Hepatocyte (in vitro differentiated cells): ENCODE measurements around the gene ANKRD52. TPM values are rescaled to one million over a fixed set of nuclear protein-coding genes. Genes with fewer than 3 reads are reported as not detected.

Experiments
- DNase-seq: peaks from one replicate; pipeline ENCODE4 v3.0.0-alpha.2; 2016; ENCODE audit warnings: low spot score
- H2AFZ ChIP-seq: fragments of 200-600 bp; sonication (generic); 2 replicates; pipeline ENCODE4 v1.6.0; 2016; ENCODE audit warnings: antibody characterized with exemption, mild to moderate bottlenecking
- H3K27ac ChIP-seq: fragments of 200-600 bp; sonication (generic); 2 replicates; pipeline ENCODE4 v1.5.1; 2016; ENCODE audit warnings: mild to moderate bottlenecking
- H3K27me3 ChIP-seq: fragments of 200-600 bp; sonication (generic); 2 replicates; pipeline ENCODE4 v1.6.1; 2016
- H3K36me3 ChIP-seq: fragments of 200-600 bp; sonication (generic); replicated peaks from 2 replicates; pipeline ENCODE4 v1.5.1; 2016; ENCODE audit warnings: low read depth; ENCODE audit not compliant: insufficient read depth
- H3K4me1 ChIP-seq: fragments of 200-600 bp; sonication (generic); 2 replicates; pipeline ENCODE4 v1.5.1; 2016; ENCODE audit warnings: mild to moderate bottlenecking, moderate library complexity; ENCODE audit not compliant: insufficient read depth
- H3K4me2 ChIP-seq: fragments of 200-600 bp; sonication (generic); 2 replicates; pipeline ENCODE4 v1.6.0; 2016
- H3K4me3 ChIP-seq: fragments of 200-600 bp; sonication (generic); 2 replicates; pipeline ENCODE4 v1.5.1; 2016; ENCODE audit warnings: mild to moderate bottlenecking
- H3K79me2 ChIP-seq: fragments of 200-600 bp; sonication (generic); 2 replicates; pipeline ENCODE4 v1.6.0; 2017; ENCODE audit warnings: mild to moderate bottlenecking
- H3K9me2 ChIP-seq: fragments of 200-600 bp; sonication (generic); replicated peaks from 2 replicates; pipeline ENCODE4 v1.6.0; 2017; ENCODE audit warnings: mild to moderate bottlenecking; ENCODE audit not compliant: insufficient read depth
- H3K9me3 ChIP-seq: fragments of 200-600 bp; sonication (generic); 2 replicates; pipeline ENCODE4 v1.5.1; 2016; ENCODE audit warnings: low read depth, mild to moderate bottlenecking
- H4K20me1 ChIP-seq: fragments of 200-600 bp; sonication (generic); 2 replicates; pipeline ENCODE4 v1.6.0; 2016; ENCODE audit warnings: mild to moderate bottlenecking; ENCODE audit not compliant: insufficient read depth, poor library complexity, severe bottlenecking
- EZH2 ChIP-seq: fragments of 200-600 bp; sonication (generic); IDR thresholded peaks from 2 replicates; pipeline ENCODE4 v1.6.1; 2016; ENCODE audit warnings: antibody characterized with exemption, mild to moderate bottlenecking, borderline replicate concordance
- EZH2phosphoT487 ChIP-seq: fragments of 200-600 bp; sonication (generic); IDR thresholded peaks from one replicate; pipeline ENCODE4 v1.6.1; 2018; ENCODE audit warnings: antibody characterized with exemption, mild to moderate bottlenecking, low read depth, moderate library complexity; ENCODE audit not compliant: unreplicated experiment, severe bottlenecking
- WGBS: methylation state at CpG from one replicate; pipeline ENCODE4 v1.1.6; 2016; ENCODE audit warnings: low lambda C conversion rate; ENCODE audit errors: missing lambda C conversion rate; 5-methylcytosine and 5-hydroxymethylcytosine counted together
- polyA plus RNA-seq: library from polyadenylated mRNA; unstranded; fragments of >200 nt; fragmentation: Nextera tagmentation; extraction: Ambion mirVana; gene quantifications from 2 replicates; pipeline ENCODE4 v1.2.1, GENCODE V29; 2016
- total RNA-seq: library from RNA; depleted of rRNA; stranded (reverse); fragments of >200 nt; gene quantifications from 2 replicates; pipeline ENCODE4 v1.2.3, GENCODE V29; 2014
- TF ChIP-seq, protein P1 (sequence below): fragments of 200-600 bp; sonication (generic); IDR thresholded peaks from 2 replicates; pipeline ENCODE4 v1.5.1; 2016; ENCODE audit warnings: antibody characterized with exemption, mild to moderate bottlenecking; ENCODE audit not compliant: poor library complexity

The ANKRD52 gene
- total RNA-seq (21.9 and 23.3 TPM in 2 replicates), polyA plus RNA-seq (37.2 and 46.8 TPM in 2 replicates)

- peak; percentile 94 for DNase-seq
- H3K4me3 ChIP-seq, result peak within 1 kb of the TSS; percentile 100
- no peaks in the 10 kb centered on the region for H3K9me2 ChIP-seq
- H3K36me3 ChIP-seq, result no peaks in the 10 kb centered on the region
- WGBS, result under 1% methylated on average over 50 of the region's 78 CpGs
- peaks cover 31% of the 10 kb centered on the region for H3K79me2 ChIP-seq
- no peaks in the 10 kb centered on the region for H3K9me3 ChIP-seq
- H2AFZ ChIP-seq, result peak within 1 kb of the TSS; percentile 99
- TF ChIP-seq, protein P1, sequence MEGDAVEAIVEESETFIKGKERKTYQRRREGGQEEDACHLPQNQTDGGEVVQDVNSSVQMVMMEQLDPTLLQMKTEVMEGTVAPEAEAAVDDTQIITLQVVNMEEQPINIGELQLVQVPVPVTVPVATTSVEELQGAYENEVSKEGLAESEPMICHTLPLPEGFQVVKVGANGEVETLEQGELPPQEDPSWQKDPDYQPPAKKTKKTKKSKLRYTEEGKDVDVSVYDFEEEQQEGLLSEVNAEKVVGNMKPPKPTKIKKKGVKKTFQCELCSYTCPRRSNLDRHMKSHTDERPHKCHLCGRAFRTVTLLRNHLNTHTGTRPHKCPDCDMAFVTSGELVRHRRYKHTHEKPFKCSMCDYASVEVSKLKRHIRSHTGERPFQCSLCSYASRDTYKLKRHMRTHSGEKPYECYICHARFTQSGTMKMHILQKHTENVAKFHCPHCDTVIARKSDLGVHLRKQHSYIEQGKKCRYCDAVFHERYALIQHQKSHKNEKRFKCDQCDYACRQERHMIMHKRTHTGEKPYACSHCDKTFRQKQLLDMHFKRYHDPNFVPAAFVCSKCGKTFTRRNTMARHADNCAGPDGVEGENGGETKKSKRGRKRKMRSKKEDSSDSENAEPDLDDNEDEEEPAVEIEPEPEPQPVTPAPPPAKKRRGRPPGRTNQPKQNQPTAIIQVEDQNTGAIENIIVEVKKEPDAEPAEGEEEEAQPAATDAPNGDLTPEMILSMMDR, result peak; percentile 60
- no peak for TF ChIP-seq EZH2phosphoT487
- peak within 1 kb of the TSS; percentile 93 for H3K4me2 ChIP-seq
- peak within 1 kb of the TSS; percentile 93 for H3K27ac ChIP-seq
- peaks cover 12% of the 10 kb centered on the region for H4K20me1 ChIP-seq
- H3K4me1 ChIP-seq, result peaks cover 18% of the 10 kb centered on the region
- H3K27me3 ChIP-seq, result no peaks in the 10 kb centered on the region
Measured at GRCh38 chr12:56258068-56258819, at the start of gene ANKRD52. Gene ANKRD52 (minus strand): TSS chr12:56258384. CDS start chr12:56258269, 115 bp downstream.

GRCh38 chr12:56307221-56307965 is 49.2 kb upstream of the ANKRD52 start:
- no peak for TF ChIP-seq EZH2
- 98% methylated on average over 7 of the region's 7 CpGs for WGBS
- Histone ChIP-seq H3K27me3 (no peaks in the 10 kb centered on the region), H4K20me1 (no peaks in the 10 kb centered on the region), H3K9me2 (no peaks in the 10 kb centered on the region), H3K9me3 (no peaks in the 10 kb centered on the region), H3K4me2 (no peak overlapping the region), H2AFZ (no peak overlapping the region), H3K27ac (no peak overlapping the region), H3K4me3 (no peak overlapping the region), H3K79me2 (peaks cover 2% of the 10 kb centered on the region), H3K4me1 (no peaks in the 10 kb centered on the region), H3K36me3 (no peaks in the 10 kb centered on the region)
- DNase-seq, result no peak

DNA sequence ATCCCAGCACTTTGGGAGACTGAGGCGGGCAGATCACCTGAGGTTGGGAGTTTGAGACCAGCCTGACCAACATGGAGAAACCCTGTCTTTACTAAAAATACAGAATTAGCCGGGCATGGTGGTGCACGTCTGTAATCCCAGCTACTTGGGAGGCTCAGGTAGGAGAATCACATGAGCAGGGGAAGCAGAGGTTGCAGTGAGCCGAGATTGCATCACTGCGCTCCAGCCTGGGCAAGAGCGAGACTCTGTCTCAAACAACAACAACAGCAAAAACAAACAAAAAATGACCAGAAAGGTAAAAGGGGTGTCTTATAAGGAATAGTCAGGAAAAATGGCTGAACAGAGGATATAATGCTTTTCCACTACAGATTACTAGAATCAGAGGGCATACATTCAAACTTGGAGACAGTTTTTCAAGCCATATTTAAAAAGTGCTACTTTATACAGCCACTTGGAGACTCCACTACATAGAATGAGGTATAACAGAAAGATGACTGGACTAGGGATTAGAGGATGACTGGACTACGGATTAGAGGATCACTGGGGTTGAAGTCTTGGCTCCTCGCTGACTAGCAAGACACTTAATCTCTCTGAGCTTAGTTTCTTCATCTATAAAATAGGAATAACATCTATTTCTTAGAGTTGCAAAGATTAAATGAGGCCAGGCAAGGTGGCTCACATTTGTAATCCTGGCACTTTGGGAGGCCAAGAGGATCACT is 46.8 kb upstream of the ANKRD52 start:
- Histone ChIP-seq H3K36me3 (no peaks in the 10 kb centered on the region), H3K27me3 (no peaks in the 10 kb centered on the region), H4K20me1 (no peaks in the 10 kb centered on the region), H3K79me2 (peaks cover 2% of the 10 kb centered on the region), H3K27ac (no peak overlapping the region), H3K4me2 (no peak overlapping the region), H2AFZ (no peak overlapping the region), H3K4me1 (peaks cover 6% of the 10 kb centered on the region), H3K9me2 (no peaks in the 10 kb centered on the region), H3K9me3 (no peaks in the 10 kb centered on the region), H3K4me3 (no peak overlapping the region)
- DNase-seq, result no peak
- TF ChIP-seq EZH2 (no peak), EZH2phosphoT487 (no peak)
- TF ChIP-seq, protein P1, result no peak
- 91% methylated on average over 8 of the region's 8 CpGs for WGBS
